Activated CD4-positive, alpha-beta memory T cell treated with anti-CD3 and anti-CD28 coated beads for 36 hours (primary cell): ENCODE data around the gene POLN. TPM values are rescaled to one million over a fixed set of nuclear protein-coding genes. Genes with fewer than 3 reads are reported as not detected.

Experiments
- CTCF ChIA-PET: fragments of 350-600 bp; sonication (Branson Sonifier 250); formaldehyde crosslinking; loops from one replicate; lab custom pipeline; 2021; ENCODE audit warnings: antibody characterized with exemption, inconsistent platforms; lab: Charles Lee
- POLR2A ChIA-PET: fragments of 350-600 bp; sonication (Branson Sonifier 250); formaldehyde crosslinking; loops from one replicate; lab custom pipeline; 2021; ENCODE audit warnings: antibody characterized with exemption; lab: Charles Lee
- DNase-seq: peaks from one replicate; pipeline ENCODE4 v3.0.0-alpha.2; 2020
- H3K27ac Mint-ChIP-seq: one replicate; pipeline ENCODE4 v1.8.0; 2021; ENCODE audit warnings: mixed read lengths
- H3K27me3 Mint-ChIP-seq: one replicate; pipeline ENCODE4 v1.8.0; 2021; ENCODE audit warnings: mixed read lengths
- H3K36me3 Mint-ChIP-seq: one replicate; pipeline ENCODE4 v1.8.0; 2021; ENCODE audit warnings: mixed read lengths
- H3K4me1 Mint-ChIP-seq: one replicate; pipeline ENCODE4 v1.8.0; 2021; ENCODE audit warnings: low read depth, mixed read lengths
- H3K4me3 Mint-ChIP-seq: one replicate; pipeline ENCODE4 v1.8.0; 2021; ENCODE audit warnings: mild to moderate bottlenecking, mixed read lengths
- H3K9me3 Mint-ChIP-seq: one replicate; pipeline ENCODE4 v1.8.0; 2021; ENCODE audit warnings: mixed read lengths
- intact Hi-C: fragments of 100-400 bp; cut with micrococcal nuclease; formaldehyde crosslinking; loops from one replicate; pipeline ENCODE4 v1.15.1; 2023
- total RNA-seq, 2 experiments: library from RNA; stranded (reverse); gene quantifications; one replicate each; pipeline ENCODE4 v1.2.3, GENCODE V29; 2021

POLN gene
- total RNA-seq, 2 experiments from 2014 or later = 2.7 to 4.0 TPM

DNA sequence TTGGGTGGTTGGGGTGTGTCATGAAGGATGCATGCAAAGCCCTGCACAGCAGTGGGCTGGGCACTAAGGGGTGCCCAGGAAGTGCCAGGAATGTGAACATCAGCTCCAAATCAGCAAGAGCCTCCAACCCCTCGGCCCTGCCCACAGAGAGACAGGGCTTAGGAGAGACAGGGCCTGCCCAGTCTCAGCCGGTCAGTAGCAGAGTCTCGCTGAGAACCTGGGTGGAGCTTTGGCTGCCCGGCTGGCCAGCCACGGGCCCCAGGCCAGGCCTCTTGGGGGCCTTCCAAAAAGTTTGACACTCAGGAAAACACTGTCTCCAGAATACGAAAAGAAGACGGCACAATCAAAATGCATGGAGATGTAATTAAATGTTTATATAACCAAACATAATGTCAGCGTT lies 24.3 kb upstream of the POLN start:
- CTCF ChIA-PET = interaction anchor here (0.6 kb wide), 1 partner anchor 228 kb away, joined by 3 read pairs; no protein-coding TSS in a partner anchor
- no peak overlapping the region for H3K4me3 Mint-ChIP-seq
- POLR2A ChIA-PET = no interaction called here
- H3K4me1 Mint-ChIP-seq = no peaks in the 10 kb centered on the region
- H3K36me3 Mint-ChIP-seq = no peaks in the 10 kb centered on the region
- H3K27me3 Mint-ChIP-seq = no peaks in the 10 kb centered on the region
- no peak for DNase-seq
- H3K9me3 Mint-ChIP-seq = no peaks in the 10 kb centered on the region
- no peak overlapping the region for H3K27ac Mint-ChIP-seq
- intact Hi-C loops = no loop called here

DNA sequence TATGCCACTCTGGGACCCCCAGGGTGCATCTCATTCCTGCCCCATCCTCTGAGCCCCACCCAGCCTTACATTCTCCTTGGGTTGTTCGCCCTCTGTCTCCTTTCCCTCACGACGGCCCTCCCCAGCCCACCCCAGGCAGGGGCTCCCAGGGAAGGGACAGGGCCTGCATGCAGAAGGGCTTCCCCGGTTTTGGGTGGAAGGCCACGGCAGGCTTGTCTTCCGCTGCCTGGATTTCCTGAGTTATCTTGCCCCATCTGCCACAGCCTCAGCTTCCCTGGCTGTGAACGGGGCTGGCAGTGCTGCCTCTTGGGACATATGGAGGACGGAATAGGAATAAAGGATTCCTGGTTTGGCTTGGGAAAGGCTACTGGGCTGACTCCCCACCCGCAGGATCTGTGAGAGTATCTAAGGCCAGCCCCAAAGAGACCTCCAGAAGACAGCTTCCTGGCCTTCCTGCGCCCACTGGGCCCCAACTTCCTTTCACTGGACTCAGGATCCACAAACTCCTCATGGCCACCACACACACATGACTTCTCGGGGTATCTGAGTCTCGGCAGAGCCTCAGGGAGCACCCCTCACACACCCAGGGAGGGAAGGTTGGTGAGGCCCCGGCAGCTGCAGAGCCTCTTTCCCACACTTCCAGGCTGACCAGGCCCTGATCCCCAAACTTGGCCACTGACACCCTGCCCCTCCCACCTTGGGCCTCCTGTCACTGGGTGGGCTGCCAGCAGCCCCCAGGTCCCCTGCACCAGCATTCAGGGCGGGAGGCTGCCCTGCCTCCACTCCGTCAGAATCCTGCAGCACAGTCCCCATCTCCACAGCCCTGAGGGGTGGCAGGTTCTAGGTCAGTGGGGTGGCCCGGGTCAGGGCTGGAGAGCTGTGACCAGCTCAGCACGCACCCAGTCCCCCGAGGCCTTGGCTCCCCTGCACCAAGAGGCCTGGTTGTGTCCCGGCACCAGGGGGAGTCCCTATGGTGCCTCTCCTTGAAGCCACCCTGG lies 23.5 kb upstream of the POLN start:
- Mint-ChIP-seq H3K4me1 (no peaks in the 10 kb centered on the region), H3K27ac (no peak overlapping the region), H3K4me3 (no peak overlapping the region), H3K27me3 (no peaks in the 10 kb centered on the region), H3K36me3 (no peaks in the 10 kb centered on the region), H3K9me3 (no peaks in the 10 kb centered on the region)
- POLR2A ChIA-PET = no interaction called here
- intact Hi-C loops = no loop called here
- CTCF ChIA-PET = interaction anchor here (0.6 kb wide), 2 partner anchors 24 to 229 kb away, joined by 3 read pairs; partner anchors contain the start of genes HAUS3 and POLN
- DNase-seq = no peak

DNA sequence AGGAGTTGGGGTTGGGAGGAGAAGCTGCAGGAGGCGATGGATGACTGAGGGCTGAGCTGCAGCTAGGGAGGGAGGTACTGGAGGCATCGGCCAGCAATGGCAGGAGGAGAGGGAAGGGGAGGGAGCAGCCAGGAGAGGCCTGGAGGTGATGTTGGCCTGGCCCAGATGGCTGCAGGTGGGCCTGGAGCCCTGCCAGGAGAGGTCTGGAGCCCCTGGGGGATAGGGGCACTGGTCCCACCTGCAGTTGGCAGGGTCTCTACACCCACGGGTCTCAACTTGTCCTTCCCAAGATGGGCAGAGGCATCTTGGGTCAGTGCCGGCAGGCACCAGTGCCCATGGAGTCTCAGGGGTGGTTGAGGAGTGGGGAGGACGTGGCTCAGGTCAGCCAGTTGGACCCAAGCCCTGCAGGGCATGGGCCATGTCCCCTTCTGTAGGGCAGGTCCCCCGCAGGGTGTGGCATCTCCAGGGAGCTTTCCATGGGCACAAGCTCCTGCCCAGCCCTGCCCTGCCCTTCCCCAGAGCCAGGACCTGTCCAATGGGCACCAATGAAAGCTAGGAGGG lies 22.6 kb upstream of the POLN start:
- Mint-ChIP-seq H3K36me3 (no peaks in the 10 kb centered on the region), H3K27ac (no peak overlapping the region), H3K27me3 (no peaks in the 10 kb centered on the region), H3K4me3 (no peak overlapping the region), H3K4me1 (peaks cover 3% of the 10 kb centered on the region), H3K9me3 (no peaks in the 10 kb centered on the region)
- ChIA-PET CTCF (interaction anchor here (0.6 kb wide), 1 partner anchor 23 kb away, joined by 3 read pairs; the partner anchor contains the start of genes HAUS3 and POLN), POLR2A (no interaction called here)
- intact Hi-C loops = no loop called here
- no peak for DNase-seq

- Mint-ChIP-seq H3K27ac (no peak overlapping the region), H3K27me3 (no peaks in the 10 kb centered on the region), H3K9me3 (no peaks in the 10 kb centered on the region), H3K36me3 (no peaks in the 10 kb centered on the region), H3K4me3 (no peak overlapping the region), H3K4me1 (peaks cover 3% of the 10 kb centered on the region)
- ChIA-PET POLR2A (no interaction called here), CTCF (no interaction called here)
- DNase-seq = no peak
- intact Hi-C loops = loop anchor here (2.0 kb wide), 1 partner anchor 205 kb away; the partner anchor contains the start of gene RNF4
Measured at GRCh38 chr4:2263926-2264321, 22.0 kb upstream of the POLN start.

DNA sequence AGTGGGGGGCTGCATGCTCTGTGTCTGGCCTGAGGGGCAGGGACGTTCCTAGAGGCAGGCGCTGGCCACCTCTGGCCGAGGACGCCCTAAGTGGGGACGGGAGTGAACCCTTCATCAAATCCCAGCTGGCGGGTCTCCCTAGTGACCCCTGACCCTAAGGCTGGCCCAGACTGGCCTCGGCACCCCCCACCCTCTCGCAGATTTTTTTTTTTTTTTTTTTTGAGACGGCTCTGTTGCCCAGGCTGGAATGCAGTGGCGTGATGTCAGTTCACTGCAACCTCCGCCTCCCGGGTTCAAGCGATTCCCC lies 21.0 kb upstream of the POLN start:
- POLR2A ChIA-PET = interaction anchor here (0.6 to 1.6 kb wide), 3 partner anchors 150 to 266 kb away, joined by 4 to 12 read pairs (median 4); no protein-coding TSS in a partner anchor
- peak overlapping the region; percentile 54 for H3K27ac Mint-ChIP-seq

GRCh38 chr4:2262145-2262943 lies 20.4 kb upstream of the POLN start:
- Mint-ChIP-seq H3K4me1 (peaks cover 3% of the 10 kb centered on the region), H3K36me3 (no peaks in the 10 kb centered on the region), H3K4me3 (peak overlapping the region; percentile 62), H3K9me3 (no peaks in the 10 kb centered on the region), H3K27ac (peak overlapping the region; percentile 54), H3K27me3 (no peaks in the 10 kb centered on the region)
- DNase-seq = peak; percentile 99
- POLR2A ChIA-PET = interaction anchor here (0.5 to 1.6 kb wide), 11 partner anchors 10 to 749 kb away, joined by 3 to 12 read pairs (median 4); partner anchors contain the start of genes CFAP99, HAUS3, POLN and RNF4
- intact Hi-C loops = loop anchor here (1.0 to 2.0 kb wide), 5 partner anchors 20 to 206 kb away; partner anchors contain the start of genes CFAP99, HAUS3, POLN and RNF4
- CTCF ChIA-PET = interaction anchor here (0.6 to 1.2 kb wide), 6 partner anchors 20 to 941 kb away, joined by 3 to 5 read pairs (median 4); partner anchors contain the start of genes HAUS3 and POLN

More for the DNA sequence above, 21.0 kb upstream of the POLN start:
- H3K4me1 Mint-ChIP-seq = peaks cover 3% of the 10 kb centered on the region
- H3K27me3 Mint-ChIP-seq = no peaks in the 10 kb centered on the region
- H3K9me3 Mint-ChIP-seq = no peaks in the 10 kb centered on the region
- DNase-seq = no peak
- H3K36me3 Mint-ChIP-seq = no peaks in the 10 kb centered on the region
- intact Hi-C loops = loop anchor here (1.0 to 2.0 kb wide), 5 partner anchors 19 to 206 kb away; partner anchors contain the start of genes CFAP99, HAUS3, POLN and RNF4
- CTCF ChIA-PET = interaction anchor here (0.6 to 0.7 kb wide), 3 partner anchors 43 to 245 kb away, joined by 3 to 5 read pairs (median 4); no protein-coding TSS in a partner anchor
- H3K4me3 Mint-ChIP-seq = peak overlapping the region; percentile 60

- peak within 1 kb of the TSS; percentile 62 for H3K4me3 Mint-ChIP-seq
- H3K27ac Mint-ChIP-seq = peak within 1 kb of the TSS; percentile 54
- peaks cover 3% of the 10 kb centered on the region for H3K4me1 Mint-ChIP-seq
- intact Hi-C loops = loop anchor here (1.0 to 2.0 kb wide), 5 partner anchors 19 to 207 kb away; partner anchors contain the start of genes CFAP99, HAUS3, POLN and RNF4
- no peaks in the 10 kb centered on the region for H3K9me3 Mint-ChIP-seq
- H3K27me3 Mint-ChIP-seq = no peaks in the 10 kb centered on the region
- no peaks in the 10 kb centered on the region for H3K36me3 Mint-ChIP-seq
- ChIA-PET POLR2A (interaction anchor here (0.5 to 1.6 kb wide), 8 partner anchors 10 to 749 kb away, joined by 3 to 12 read pairs (median 4); partner anchors contain the start of genes CFAP99, HAUS3, POLN and RNF4), CTCF (interaction anchor here (0.6 to 1.2 kb wide), 5 partner anchors 20 to 180 kb away, joined by 3 to 5 read pairs (median 4); partner anchors contain the start of genes HAUS3 and POLN)
- no peak for DNase-seq
Measured at GRCh38 chr4:2261853-2262144, 19.9 kb upstream of the POLN start, which contains the start of gene MXD4. MXD4 (minus strand) TSS chr4:2262109; CDS start chr4:2261980, 129 bp downstream.

DNA sequence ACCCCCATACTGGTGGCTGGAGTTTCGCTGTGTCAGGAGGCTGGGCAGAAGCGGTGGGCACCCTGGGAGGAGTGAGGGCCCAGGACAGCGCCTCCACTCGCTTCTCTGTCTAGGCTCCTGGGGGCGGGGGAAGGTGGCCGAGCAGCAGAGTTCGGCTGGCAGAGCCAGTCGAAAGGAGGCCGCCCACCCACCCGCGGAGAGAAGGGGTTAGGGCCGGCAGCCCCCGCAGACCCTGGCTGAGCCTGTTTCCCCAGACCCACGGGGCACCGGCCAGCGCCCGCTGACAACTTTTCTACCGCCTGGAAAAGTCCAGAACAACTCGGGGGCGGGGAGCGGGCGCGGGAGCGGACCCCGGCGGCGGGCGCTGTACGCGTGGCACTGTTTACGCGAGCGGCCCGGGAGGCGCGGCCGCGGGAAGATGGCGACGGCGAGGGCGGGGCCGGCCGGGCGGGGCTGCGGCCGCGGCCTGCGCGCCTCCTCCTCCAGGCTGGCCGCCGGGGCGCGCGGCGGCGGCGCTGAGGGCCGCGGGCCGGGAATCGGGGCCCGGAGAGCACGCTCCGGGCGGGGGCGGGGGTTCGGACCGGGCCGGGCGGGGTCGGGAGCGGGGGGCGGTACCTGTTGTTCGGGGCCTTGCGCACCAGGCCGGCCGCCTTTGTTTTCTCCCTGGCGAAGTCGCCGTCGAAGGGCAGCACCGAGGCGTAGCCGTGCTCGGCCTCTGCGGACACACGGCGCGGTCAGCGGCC lies 19.4 kb upstream of the POLN start:
- Mint-ChIP-seq H3K36me3 (no peaks in the 10 kb centered on the region), H3K4me1 (peaks cover 3% of the 10 kb centered on the region), H3K27me3 (no peaks in the 10 kb centered on the region), H3K9me3 (no peaks in the 10 kb centered on the region), H3K4me3 (peak overlapping the region; percentile 62), H3K27ac (no peak overlapping the region)
- POLR2A ChIA-PET = interaction anchor here (1.3 to 1.6 kb wide), 4 partner anchors 20 to 207 kb away, joined by 4 to 12 read pairs (median 7); partner anchors contain the start of genes HAUS3, POLN and RNF4
- CTCF ChIA-PET = interaction anchor here (1.0 to 1.2 kb wide), 3 partner anchors 21 to 201 kb away, joined by 3 to 5 read pairs (median 4); no protein-coding TSS in a partner anchor
- peak; percentile 67 for DNase-seq
- intact Hi-C loops = no loop called here

- Mint-ChIP-seq H3K9me3 (no peaks in the 10 kb centered on the region), H3K27me3 (no peaks in the 10 kb centered on the region), H3K4me1 (peaks cover 3% of the 10 kb centered on the region), H3K36me3 (no peaks in the 10 kb centered on the region), H3K4me3 (peak overlapping the region; percentile 62), H3K27ac (no peak overlapping the region)
- no peak for DNase-seq
- intact Hi-C loops = no loop called here
- CTCF ChIA-PET = interaction anchor here (1.0 to 1.3 kb wide), 2 partner anchors 152 to 202 kb away, joined by 3 read pairs; no protein-coding TSS in a partner anchor
- POLR2A ChIA-PET = interaction anchor here (0.7 kb wide), 1 partner anchor 30 kb away, joined by 4 read pairs; no protein-coding TSS in a partner anchor
Measured at GRCh38 chr4:2260344-2261109, 18.6 kb upstream of the POLN start.
